ENCODE data around the gene CHRNA4.

The CHRNA4 gene

DNA sequence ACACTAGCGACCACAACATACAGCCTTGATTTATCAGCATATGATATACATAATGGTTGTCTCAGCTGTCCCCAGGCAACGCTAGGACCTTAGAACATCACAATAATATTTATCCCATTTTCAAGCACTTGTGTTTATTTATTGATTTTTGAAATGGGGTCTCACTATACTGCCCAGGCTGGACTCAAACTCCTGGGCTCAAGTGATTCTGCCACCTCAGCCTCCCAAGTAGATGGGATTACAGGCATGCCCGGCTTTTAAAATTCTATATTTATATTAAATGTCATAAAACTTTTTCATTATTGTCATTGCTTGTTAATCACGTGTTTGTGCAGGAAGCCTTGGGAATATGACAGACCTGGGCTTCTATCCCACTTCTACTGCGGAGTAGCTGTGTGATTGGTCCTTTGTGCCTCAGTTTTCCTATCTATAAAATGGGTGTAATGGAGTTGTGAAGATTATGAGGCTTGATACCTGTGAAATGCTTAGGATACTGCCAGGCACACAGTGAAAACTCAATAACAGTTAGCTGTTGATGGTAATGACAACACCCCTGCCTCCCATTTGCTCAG lies 58.0 kb downstream of the CHRNA4 start:
- TF ChIP-seq POLR2A (IDR thresholded peaks at IDR 0.05; ENCODE audit: low read depth, low read length), result no peak
- TF ChIP-seq POLR2AphosphoS5 (IDR thresholded peaks at IDR 0.05; ENCODE audit: low read depth, low read length), result no peak
- TF ChIP-seq TAF1 (IDR thresholded peaks at IDR 0.05; ENCODE audit: borderline replicate concordance, low read depth, low read length), result no peak
- DNase-seq (ENCODE audit: insufficient read length) (no peak), FAIRE-seq (no peak)

DNA sequence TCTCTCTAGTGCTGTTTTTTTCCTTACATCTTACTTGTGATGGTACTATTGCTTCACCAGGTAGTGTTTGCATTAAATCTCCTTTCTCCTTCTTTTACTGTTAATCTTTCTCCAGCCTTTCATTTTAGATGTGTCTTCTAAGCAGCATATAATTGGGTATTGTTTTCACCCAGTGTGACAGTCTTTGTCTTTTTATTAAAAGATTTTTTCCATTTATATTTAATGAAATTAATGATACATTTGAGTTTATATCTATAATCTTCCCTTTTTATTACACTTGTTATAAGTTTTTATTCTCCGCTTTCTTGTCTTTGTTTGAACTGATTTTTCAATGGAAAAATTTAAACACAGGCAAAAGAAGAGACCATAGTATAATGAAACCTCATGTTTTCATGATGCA lies 59.5 kb downstream of the CHRNA4 start:
- TF ChIP-seq POLR2A (IDR thresholded peaks at IDR 0.05; ENCODE audit: low read depth, low read length) (no peak), POLR2AphosphoS5 (IDR thresholded peaks at IDR 0.05; ENCODE audit: low read depth, low read length) (no peak), TAF1 (IDR thresholded peaks at IDR 0.05; ENCODE audit: borderline replicate concordance, low read depth, low read length) (no peak)
- FAIRE-seq (no peak), DNase-seq (ENCODE audit: insufficient read length) (no peak)

DNA sequence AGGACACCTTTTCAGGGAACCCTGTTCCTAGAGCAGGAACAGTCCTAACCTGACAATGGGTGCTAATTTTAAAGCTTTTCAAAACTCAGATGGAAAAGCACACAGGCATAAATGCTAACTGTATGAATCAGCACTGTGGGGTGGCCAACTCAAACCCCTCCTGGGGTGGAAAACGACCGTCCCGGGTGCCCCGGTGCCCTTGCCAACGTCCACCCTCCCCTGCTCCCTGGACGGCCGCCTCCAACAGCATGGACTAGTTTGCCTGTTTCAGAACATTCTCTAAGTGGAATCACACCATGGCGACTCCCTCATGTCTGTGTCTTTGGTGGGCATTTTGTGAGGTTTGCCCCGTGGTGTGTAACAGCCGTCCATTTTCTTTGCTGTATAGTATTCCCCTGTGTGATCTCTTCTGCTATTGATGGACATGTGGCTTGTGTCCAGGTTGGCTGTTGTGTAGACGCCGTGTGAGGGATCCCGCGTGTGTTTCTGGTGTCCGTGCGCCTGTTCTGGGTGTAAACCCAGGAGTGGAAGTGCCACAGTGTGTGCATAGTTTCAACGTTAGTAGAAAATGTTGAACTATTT lies 62.3 kb downstream of the CHRNA4 start:
- FAIRE-seq, result no peak
- DNase-seq (ENCODE audit: insufficient read length), result no peak
- TF ChIP-seq TAF1 (IDR thresholded peaks at IDR 0.05; ENCODE audit: borderline replicate concordance, low read depth, low read length), result no peak
- TF ChIP-seq POLR2A (IDR thresholded peaks at IDR 0.05; ENCODE audit: low read depth, low read length), result no peak
- no peak for TF ChIP-seq POLR2AphosphoS5 (IDR thresholded peaks at IDR 0.05; ENCODE audit: low read depth, low read length)

DNA sequence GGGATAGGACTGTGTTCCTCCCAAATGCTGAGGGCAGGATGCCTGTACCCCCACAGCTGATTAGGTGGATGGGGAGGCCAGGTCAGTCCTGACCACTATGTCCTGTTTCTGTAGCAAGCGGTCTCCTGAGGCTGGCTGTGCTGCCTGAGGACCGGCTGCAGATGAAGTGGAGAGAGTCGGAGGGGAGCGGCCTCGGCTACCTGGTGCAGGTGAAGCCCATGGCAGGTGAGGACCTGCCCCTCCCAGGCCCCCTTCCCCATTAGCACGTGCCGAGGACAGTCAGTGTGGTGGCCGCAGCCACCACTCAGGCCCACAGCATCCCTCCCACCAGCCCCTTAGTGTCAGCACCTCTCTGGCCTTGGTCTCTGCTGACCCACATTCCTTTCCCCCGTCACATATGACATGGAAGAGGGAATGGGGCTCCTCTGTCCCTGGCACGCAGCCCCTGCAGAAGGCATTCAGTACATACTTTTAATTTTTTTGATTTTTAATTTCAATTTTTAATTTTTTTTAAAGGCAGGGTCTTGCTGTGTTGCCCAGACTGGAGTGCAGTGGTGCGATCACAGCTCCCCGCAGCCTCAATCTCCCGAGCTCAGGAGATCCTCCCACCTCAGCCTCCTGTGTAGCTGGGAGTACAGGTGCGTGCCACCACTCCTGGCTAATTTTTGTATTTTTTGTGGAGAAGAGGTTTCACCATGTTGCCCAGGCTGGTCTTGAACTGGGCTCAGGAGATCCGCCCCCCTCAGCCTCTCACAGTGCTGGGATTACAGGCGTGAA lies 63.2 kb downstream of the CHRNA4 start:
- FAIRE-seq, result no peak
- DNase-seq (ENCODE audit: insufficient read length), result no peak
- no peak for TF ChIP-seq TAF1 (IDR thresholded peaks at IDR 0.05; ENCODE audit: borderline replicate concordance, low read depth, low read length)
- TF ChIP-seq POLR2AphosphoS5 (IDR thresholded peaks at IDR 0.05; ENCODE audit: low read depth, low read length), result no peak
- TF ChIP-seq POLR2A (IDR thresholded peaks at IDR 0.05; ENCODE audit: low read depth, low read length), result no peak

DNA sequence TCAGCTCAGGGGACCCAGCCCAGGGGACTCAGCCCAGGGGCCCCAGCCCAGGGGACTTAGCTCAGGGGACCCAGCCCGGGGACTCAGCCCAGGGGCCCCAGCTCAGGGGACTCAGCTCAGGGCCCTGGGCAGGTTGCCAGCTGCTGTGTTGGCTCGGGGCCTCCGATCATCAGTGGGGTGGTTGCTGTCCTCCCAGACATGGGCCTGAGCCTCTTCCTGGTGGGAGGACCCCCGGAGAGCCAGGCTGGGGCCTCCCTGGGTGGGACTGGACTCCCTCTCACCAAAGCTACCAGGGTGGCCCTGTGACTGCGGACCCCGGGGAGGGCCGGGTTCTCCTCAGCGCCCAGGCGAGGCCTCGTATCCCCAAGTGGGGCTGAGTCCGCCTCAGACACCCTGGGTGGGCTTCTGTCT lies 63.8 kb downstream of the CHRNA4 start:
- no peak for FAIRE-seq
- no peak for DNase-seq (ENCODE audit: insufficient read length)
- TF ChIP-seq POLR2A (IDR thresholded peaks at IDR 0.05; ENCODE audit: low read depth, low read length) (no peak), POLR2AphosphoS5 (IDR thresholded peaks at IDR 0.05; ENCODE audit: low read depth, low read length) (no peak), TAF1 (IDR thresholded peaks at IDR 0.05; ENCODE audit: borderline replicate concordance, low read depth, low read length) (no peak)

DNA sequence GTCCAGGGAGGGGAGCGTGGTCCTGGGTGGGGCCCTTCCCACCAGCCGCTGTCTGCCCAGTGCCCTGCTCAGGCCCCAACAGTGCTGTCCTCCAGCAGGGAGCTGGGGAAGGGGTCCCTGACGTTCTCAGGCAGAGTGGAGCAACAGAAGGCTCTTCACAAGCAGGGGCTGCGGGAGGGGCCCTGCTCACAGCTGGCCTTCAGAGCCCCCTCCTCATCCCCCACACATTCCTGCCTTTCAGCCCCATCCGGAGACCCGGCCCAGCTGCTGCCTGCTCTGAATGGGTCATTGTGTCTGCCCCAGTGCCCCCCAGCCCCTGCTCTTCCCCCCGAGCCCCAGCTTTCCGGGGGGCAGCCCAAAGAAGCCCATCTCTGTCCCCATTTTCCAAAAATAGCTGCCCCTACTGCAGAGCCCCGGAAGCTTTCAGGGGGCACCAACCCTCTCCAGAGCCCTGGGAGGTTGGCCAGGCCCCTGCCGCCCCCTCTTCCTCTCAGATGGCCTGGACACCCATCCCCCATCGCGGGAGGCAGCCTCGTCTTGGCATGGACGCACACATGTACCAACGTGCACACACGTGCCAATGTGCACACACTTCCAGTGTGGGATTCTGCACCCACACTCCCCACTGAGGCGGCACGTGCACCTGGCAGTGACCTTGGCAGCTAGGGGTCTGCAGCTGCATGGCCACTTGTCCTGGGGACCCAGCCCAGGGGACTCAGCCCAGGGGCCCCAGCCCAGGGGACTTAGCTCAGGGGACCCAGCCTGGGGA lies 64.4 kb downstream of the CHRNA4 start:
- TF ChIP-seq TAF1 (IDR thresholded peaks at IDR 0.05; ENCODE audit: borderline replicate concordance, low read depth, low read length) (no peak), POLR2A (IDR thresholded peaks at IDR 0.05; ENCODE audit: low read depth, low read length) (no peak), POLR2AphosphoS5 (IDR thresholded peaks at IDR 0.05; ENCODE audit: low read depth, low read length) (no peak)
- DNase-seq (ENCODE audit: insufficient read length) (no peak), FAIRE-seq (no peak)

DNA sequence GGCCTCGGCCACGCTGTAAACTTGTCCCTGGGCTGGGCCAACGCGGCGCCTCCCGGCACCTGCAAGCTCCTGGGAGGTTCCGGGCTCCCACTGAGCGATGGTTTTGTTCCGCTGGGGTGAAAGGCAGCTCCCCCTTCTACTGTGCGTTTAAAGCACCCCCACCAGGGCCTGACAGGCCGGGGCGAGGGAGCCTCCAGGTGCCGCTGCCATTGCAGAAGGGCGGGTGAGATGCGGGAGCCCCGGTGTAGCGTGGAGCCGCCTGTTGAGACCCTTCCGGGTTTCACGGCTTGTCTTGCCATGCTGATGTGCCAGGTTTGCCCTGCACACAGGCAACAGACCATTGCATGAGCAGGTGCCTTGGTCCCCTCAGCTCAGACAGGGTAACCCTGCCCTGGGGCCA lies 65.3 kb downstream of the CHRNA4 start:
- DNase-seq (ENCODE audit: insufficient read length) (no peak), FAIRE-seq (no peak)
- TF ChIP-seq POLR2AphosphoS5 (IDR thresholded peaks at IDR 0.05; ENCODE audit: low read depth, low read length) (no peak), TAF1 (IDR thresholded peaks at IDR 0.05; ENCODE audit: borderline replicate concordance, low read depth, low read length) (no peak), POLR2A (IDR thresholded peaks at IDR 0.05; ENCODE audit: low read depth, low read length) (no peak)

DNA sequence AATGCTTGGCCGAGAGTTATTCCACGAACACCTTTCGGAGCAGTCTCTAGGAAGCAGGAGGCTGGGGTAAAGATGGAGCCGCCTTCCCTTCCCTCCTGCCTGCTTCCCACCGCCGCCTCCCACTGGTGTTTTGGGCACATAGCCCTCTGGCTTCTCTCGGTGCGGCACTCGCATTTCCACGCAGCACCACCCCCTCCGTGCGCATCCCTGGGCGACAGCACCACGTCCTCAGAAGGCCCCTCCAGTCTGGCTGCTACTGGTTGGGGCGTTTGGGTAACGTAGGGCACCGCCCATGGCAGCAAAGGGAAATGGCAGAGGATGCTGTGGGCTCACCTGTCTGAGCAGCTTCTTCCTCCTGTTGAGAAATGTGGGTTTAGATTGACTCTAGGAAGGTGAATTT lies 65.7 kb downstream of the CHRNA4 start:
- FAIRE-seq (no peak), DNase-seq (ENCODE audit: insufficient read length) (no peak)
- TF ChIP-seq TAF1 (IDR thresholded peaks at IDR 0.05; ENCODE audit: borderline replicate concordance, low read depth, low read length) (no peak), POLR2AphosphoS5 (IDR thresholded peaks at IDR 0.05; ENCODE audit: low read depth, low read length) (no peak), POLR2A (IDR thresholded peaks at IDR 0.05; ENCODE audit: low read depth, low read length) (no peak)

DNA sequence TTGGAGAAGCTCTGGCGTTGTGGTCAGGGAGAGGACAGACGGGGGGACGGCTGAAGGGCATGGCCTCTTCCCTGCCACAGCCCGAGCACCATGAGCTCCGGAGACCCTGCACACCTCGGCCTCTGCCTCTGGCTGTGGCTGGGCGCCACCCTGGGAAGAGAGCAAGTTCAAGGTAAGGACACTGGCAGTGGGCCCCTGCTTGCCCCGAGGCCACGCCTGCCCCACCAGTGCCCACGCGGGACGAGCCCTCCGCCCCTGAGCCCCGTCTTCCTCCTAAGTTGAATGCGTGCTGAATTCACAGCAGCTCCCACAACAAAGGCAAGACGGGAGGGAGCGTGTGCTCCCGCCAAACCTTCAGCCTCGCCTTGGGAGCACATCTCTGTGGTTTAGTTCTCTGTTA lies 66.1 kb downstream of the CHRNA4 start:
- TF ChIP-seq POLR2A (IDR thresholded peaks at IDR 0.05; ENCODE audit: low read depth, low read length), result no peak
- FAIRE-seq (no peak), DNase-seq (ENCODE audit: insufficient read length) (no peak)

DNA sequence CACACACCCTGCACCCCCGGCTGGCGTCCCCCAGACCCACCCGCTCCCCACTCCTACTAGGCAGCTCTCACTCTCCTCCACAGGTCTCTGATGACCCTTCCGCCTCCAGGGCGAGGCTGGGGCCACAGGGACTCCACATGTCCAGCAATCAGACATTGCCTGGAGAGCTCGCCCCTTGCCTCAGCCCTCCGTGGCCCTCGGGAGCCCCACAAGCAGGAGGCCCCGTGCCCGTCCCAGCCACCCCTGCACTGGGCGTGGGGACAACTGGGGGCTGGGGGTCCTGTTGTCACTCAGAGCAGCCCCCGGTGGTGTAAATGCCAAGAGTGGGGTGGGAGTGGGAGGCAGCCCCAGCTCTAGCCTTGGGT lies 66.6 kb downstream of the CHRNA4 start:
- no peak for DNase-seq (ENCODE audit: insufficient read length)
- no peak for TF ChIP-seq POLR2A (IDR thresholded peaks at IDR 0.05; ENCODE audit: low read depth, low read length)
- no peak for TF ChIP-seq TAF1 (IDR thresholded peaks at IDR 0.05; ENCODE audit: borderline replicate concordance, low read depth, low read length)
- TF ChIP-seq POLR2AphosphoS5 (IDR thresholded peaks at IDR 0.05; ENCODE audit: low read depth, low read length), result no peak
- no peak for FAIRE-seq

DNA sequence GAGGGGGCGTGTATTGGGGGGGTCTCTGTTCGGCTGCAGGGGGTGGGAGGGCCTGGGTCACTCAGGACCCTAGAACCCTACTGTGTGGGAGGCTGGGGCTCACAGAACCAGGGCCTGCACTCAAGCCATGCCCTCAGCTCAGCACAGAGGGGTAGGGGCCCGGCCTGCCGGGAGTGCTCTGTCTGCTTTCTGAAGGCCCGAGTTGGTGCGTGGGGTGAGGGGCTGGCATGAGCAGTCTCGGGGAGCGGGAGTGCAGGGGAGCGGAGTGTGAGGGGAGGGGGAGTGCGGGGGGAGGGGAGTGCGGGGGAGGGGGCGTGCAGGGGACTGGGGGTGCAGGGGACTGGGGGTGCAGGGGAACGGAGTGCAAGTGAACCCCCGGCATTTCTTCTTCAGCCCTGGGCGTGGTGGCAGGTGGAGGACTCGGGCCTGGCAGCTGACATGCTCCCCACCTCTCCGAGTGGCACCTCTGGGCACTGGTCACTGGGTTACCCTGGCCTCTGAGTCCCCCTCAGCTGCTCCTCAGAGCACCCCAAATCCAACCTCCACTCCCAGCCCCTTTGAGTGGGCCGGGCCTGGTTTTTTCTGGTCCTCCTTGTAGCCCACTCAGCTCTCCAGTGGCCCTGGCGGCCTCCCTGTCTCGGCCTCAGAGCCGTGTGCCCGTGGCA lies 67.1 kb downstream of the CHRNA4 start:
- no peak for TF ChIP-seq TAF1 (IDR thresholded peaks at IDR 0.05; ENCODE audit: borderline replicate concordance, low read depth, low read length)
- no peak for TF ChIP-seq POLR2AphosphoS5 (IDR thresholded peaks at IDR 0.05; ENCODE audit: low read depth, low read length)
- no peak for TF ChIP-seq POLR2A (IDR thresholded peaks at IDR 0.05; ENCODE audit: low read depth, low read length)
- DNase-seq (ENCODE audit: insufficient read length) (no peak), FAIRE-seq (no peak)

All from GM12892 (cell line).